Endothelial cell of umbilical vein (primary cell): ENCODE results near the gene NUMBL.

Experiments
- CTCF ChIP-seq, 2 donors: IDR thresholded peaks; 1 replicate in 1 of 2; 2 replicates in 1 of 2; pipeline ENCODE4 v1.5.1; 2011; ENCODE audit warnings: low read length in 2 of 2, mild to moderate bottlenecking in 2 of 2, moderate library complexity in 2 of 2, control low read depth in 1 of 2, inconsistent platforms in 1 of 2, low read depth in 1 of 2; ENCODE audit not compliant: insufficient read depth in 1 of 2; ENCODE audit errors: extremely low read depth in 1 of 2
- EZH2 ChIP-seq: IDR thresholded peaks from 2 replicates; pipeline ENCODE4 v1.6.1; 2012; ENCODE audit warnings: borderline replicate concordance, low read depth, mild to moderate bottlenecking, moderate library complexity, low read length, inconsistent platforms; ENCODE audit not compliant: severe bottlenecking
- FOS ChIP-seq: IDR thresholded peaks from 2 replicates; pipeline ENCODE4 v1.6.1; 2011; ENCODE audit warnings: mild to moderate bottlenecking, low read length, moderate library complexity, borderline replicate concordance; ENCODE audit not compliant: insufficient read depth
- GATA2 ChIP-seq: IDR thresholded peaks from 2 replicates; pipeline ENCODE4 v1.7.0; 2011; ENCODE audit warnings: low read depth, mild to moderate bottlenecking, moderate library complexity, mixed read lengths, low read length; ENCODE audit not compliant: insufficient read length, insufficient read depth
- JUN ChIP-seq: IDR thresholded peaks from 2 replicates; pipeline ENCODE4 v1.6.1; 2011; ENCODE audit warnings: borderline replicate concordance, low read depth; ENCODE audit not compliant: insufficient read length, insufficient read depth
- MAX ChIP-seq: IDR thresholded peaks from 2 replicates; pipeline ENCODE4 v1.6.1; 2011; ENCODE audit not compliant: insufficient read depth, insufficient read length
- MYC ChIP-seq: IDR thresholded peaks from one replicate; pipeline ENCODE4 v1.6.1; 2011; ENCODE audit warnings: mild to moderate bottlenecking, low read depth, low read length
- POLR2A ChIP-seq: IDR thresholded peaks from 2 replicates; pipeline ENCODE4 v1.6.1; 2012; ENCODE audit warnings: low read depth, mild to moderate bottlenecking, control low read depth, low read length

- no peak for TF ChIP-seq CTCF (IDR thresholded peaks at IDR 0.05; ENCODE audit: extremely low read depth in 1 of 2, insufficient read depth in 1 of 2, low read depth in 1 of 2, low read length in 2 of 2)
- no peak for TF ChIP-seq JUN
- no peak for TF ChIP-seq EZH2
- TF ChIP-seq MYC, result no peak
- TF ChIP-seq GATA2, result no peak
- no peak for TF ChIP-seq MAX
- no peak for TF ChIP-seq FOS
- no peak for TF ChIP-seq POLR2A
Measured at GRCh38 chr19:40723661-40724254, 33.3 kb upstream of the NUMBL start.
